ENCODE data around the gene MMP3. TPM values are rescaled to one million over a fixed set of nuclear protein-coding genes. Genes with fewer than 3 reads are reported as not detected.

MMP3 gene
- 0.46 TPM in 1 of 2 replicates, not detected in the other for total RNA-seq

GRCh38 chr11:102843489-102843888, at the start of gene MMP3:
TSS of gene MMP3 (minus strand) at chr11:102843609. CDS start at chr11:102843546, 63 bp downstream.

GRCh38 chr11:102874852-102875251, 31.4 kb upstream of the MMP3 start, which contains the start of gene MMP12:
TSS of gene MMP12 (minus strand) at chr11:102874982. CDS start at chr11:102874937, 45 bp downstream.

GRCh38 chr11:102798012-102798746, 45.2 kb downstream of the MMP3 start, which contains the start of gene MMP1:
TSS of gene MMP1 (minus strand) at chr11:102798160. CDS start at chr11:102798092, 68 bp downstream.

Other genes with a start within 250 kb of the MMP3 start
- gene MMP20, start 218.3 kb downstream of the MMP3 start, total RNA-seq, result not detected in 2 replicates
- not detected in 2 replicates for gene MMP27, start 137.8 kb downstream of the MMP3 start, total RNA-seq
- not detected in 2 replicates for gene MMP8, start 118.7 kb downstream of the MMP3 start, total RNA-seq
- gene MMP10, start 63.0 kb downstream of the MMP3 start, total RNA-seq, result 1.1 and 14.6 TPM in 2 replicates
- gene MMP1, start 45.4 kb downstream of the MMP3 start, total RNA-seq, result 11.9 and 2,455 TPM in 2 replicates
- gene MMP12, start 31.4 kb upstream of the MMP3 start, total RNA-seq, result not detected in 2 replicates
- gene MMP13, start 112.1 kb upstream of the MMP3 start, total RNA-seq, result not detected in 2 replicates
- gene DCUN1D5, start 248.6 kb upstream of the MMP3 start, total RNA-seq, result 107 and 137 TPM in 2 replicates

Data from epithelial cell of umbilical artery (primary cell).